Activated CD4-positive, CD25-positive, alpha-beta regulatory T cell treated with anti-CD3 and anti-CD28 coated beads, Interleukin-2, amount 50 U/mL, for 16 hours (primary cell): ENCODE measurements around the gene ANKRD53.
A peak's percentile ranks its signal among the peaks of the same experiment; 100 is the strongest.

ENCODE experiments used
- DNase-seq: peaks from one replicate; pipeline ENCODE4 v3.0.0-alpha.2; 2020; ENCODE audit warnings: low read depth, low spot score

Gene ANKRD53

GRCh38 chr2:70964596-70965386 lies 13.6 kb upstream of the ANKRD53 start:
- DNase-seq, result peak; percentile 48

DNA sequence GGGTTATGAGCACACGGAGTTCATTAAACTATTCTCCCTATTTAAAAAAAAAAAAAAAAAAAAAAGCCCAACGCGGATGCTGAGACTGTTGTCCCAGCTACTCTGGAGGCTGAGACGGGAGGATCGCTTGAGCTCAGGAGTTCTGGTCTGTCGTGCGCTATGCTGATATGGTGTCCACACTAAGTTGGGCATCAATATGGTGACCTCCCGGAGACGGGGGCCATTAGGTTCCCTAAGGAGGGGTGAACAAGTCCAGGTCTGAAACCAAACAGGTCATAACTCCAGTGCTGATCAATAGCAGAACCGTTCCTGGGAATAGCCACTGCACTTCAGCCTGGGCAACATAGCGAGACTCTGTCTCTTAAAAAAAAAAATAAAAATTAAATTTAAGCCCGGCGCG lies 12.9 kb upstream of the ANKRD53 start:
- no peak for DNase-seq

DNA sequence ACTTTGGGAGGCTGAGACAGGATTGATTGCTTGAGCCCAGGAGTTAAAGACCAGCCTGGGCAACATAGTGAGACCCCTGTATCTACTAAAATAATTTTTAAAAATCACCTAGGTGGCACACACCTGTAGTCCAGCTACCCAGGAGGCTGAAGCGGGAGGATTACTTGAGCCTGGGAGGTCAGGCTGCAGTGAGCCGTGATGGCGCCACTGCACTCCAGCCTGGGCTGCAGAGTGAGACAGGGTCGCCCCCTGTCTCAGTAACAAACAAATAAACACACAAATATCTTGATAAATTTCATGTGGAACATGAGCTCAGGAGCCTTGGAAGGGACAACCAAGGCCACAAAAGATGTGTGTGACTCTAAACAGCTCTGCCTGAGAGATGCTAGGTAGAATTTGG lies 11.7 kb upstream of the ANKRD53 start:
- DNase-seq, result no peak

GRCh38 chr2:70967189-70967588 lies 11.2 kb upstream of the ANKRD53 start:
- no peak for DNase-seq

GRCh38 chr2:70974592-70974991 lies 3.8 kb upstream of the ANKRD53 start:
- no peak for DNase-seq

GRCh38 chr2:70975237-70975636 lies 3.2 kb upstream of the ANKRD53 start:
- DNase-seq, result no peak

DNA sequence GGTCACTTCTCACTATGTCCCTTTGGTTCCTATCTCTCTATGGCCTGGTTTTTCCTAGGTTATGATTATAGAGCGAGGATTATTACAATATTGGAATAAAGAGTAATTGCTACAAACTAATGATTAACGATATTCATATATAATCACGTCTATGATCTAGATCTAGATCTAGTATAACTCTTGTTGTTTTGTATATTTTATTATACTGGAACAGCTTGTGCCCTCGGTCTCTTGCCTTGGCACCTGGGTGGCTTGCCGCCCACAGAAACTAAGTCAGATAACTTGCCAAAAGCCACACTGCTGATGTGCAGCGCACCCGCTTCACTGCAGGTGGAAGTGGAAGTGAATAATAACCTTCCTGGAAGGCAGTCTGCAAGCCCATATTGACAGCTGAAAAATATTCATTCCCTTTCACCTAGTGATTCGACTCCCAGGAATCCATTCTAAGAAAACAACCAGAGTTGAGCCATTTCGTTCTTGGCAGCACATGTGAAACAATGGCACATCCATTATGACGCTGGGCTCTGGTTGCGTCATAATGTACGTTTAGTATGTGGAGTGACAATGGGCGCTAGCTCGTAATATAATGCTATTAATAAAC lies 725 bp upstream of the ANKRD53 start:
- DNase-seq, result no peak

GRCh38 chr2:70979180-70979488 lies 704 bp downstream of the ANKRD53 start:
- DNase-seq, result no peak

- DNase-seq, result no peak
Measured at GRCh38 chr2:70979626-70980025, 1.2 kb downstream of the ANKRD53 start.

DNA sequence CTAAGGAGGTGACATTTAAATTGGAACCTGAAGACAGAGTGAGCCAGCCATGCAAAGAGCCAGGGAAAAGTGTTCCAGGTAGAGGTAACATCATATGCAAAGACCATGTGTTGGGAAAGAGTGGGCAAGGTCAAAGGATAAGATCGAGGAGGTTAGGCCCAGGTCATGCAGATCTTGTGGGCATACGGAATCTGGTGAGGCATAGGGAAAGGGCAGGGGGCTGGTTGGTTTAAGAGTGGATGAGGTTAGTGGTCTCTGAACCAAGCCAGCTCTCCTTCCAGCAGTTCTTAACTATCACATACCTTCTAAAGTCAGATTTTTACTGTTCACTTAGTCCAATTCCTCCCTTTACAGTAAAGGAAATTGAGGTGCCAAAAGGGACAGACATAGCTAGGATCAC lies 3.0 kb downstream of the ANKRD53 start:
- no peak for DNase-seq

- no peak for DNase-seq
Measured at GRCh38 chr2:70981866-70982810, 3.7 kb downstream of the ANKRD53 start.

- DNase-seq, result no peak
Measured at GRCh38 chr2:70982971-70983370, 4.5 kb downstream of the ANKRD53 start.

DNA sequence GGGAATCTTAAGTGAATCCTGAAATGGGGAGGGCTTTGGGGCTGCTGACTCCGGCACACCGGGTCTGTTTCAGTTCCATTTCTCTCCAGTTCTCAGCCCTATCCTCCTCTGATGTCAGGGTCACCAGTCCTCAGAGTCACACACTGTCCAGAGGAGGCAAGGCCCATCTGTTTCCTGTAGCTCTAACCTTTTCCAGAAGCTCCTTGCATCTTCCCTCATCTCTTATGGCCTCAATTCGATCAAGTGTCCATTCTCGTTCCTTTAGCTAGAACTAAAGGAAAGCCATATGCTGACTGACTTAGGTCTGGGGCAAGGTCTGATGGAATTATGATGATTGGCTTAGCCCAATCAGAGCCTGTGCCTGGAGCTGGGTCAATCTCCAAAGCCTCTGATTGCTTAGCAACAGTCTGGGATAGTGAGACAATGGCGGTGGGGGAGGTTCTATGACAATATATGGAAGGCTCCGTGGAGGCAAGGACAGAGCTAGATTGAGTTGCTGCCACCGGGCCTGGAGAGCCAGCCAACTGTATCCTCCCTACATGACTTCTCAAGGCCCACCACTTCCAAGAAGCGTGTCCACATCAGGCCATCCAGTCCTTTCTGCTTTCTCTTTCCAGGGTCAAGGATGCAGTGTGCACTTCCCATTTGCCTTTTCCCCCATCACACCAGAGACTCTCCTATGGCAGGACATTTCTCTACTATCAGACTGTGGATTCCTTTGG lies 5.2 kb downstream of the ANKRD53 start:
- no peak for DNase-seq

GRCh38 chr2:70984228-70984575 lies 5.8 kb downstream of the ANKRD53 start:
- no peak for DNase-seq

DNA sequence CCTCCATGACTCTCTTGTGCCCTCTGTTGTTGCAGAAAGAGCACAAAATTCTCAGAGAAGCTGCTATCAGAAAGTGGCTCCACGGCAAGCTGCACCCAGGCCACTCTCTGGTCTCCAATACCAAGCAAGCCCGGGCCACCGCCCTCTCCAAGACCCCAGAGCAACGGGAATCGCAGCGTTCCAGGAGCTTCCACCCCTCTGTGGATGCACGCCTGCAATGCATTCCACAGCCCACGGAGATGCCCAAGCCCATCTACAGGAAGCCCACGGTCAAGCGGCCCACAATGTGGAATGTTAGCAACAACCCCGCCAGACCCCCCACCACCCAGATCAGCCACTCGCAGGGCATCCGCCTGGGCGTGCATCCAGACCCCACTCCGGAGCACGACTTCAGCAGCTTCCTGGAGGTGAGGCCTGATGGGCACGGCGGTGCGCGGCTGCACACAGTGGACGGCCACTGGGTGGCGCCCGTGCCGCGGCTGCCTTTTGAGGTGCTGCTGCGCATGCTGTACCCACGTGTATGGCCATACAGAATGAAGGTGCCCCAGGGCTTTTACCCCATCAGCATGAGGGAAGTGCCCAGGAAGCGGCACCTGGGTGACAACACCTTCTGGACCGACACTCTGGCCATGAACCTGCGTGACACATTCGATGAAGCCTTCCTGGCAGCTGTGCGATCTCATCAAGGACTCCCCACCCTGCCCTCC lies 6.3 kb downstream of the ANKRD53 start:
- peak; percentile 53 for DNase-seq

- no peak for DNase-seq
Measured at GRCh38 chr2:70985283-70985688, 6.9 kb downstream of the ANKRD53 start.

DNA sequence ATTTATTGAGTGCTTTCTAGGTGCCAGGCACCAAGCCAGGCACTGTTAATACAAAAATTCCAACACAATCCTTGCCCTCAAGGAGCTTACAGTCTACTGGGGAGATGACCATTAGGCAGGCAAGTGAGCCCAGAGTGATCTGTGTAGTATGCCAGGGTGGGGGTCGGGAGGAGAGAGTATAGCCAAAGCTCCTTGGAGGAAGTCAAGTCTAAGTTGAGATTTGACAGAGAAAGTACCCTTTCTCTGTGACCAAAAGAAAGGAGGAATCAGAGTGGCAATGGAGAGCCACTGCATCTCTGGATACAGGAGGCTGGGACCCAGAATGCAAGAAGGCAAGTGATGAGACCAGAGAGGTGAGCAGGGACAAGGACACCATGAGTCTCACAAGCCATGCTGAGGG lies 7.5 kb downstream of the ANKRD53 start:
- DNase-seq, result no peak

GRCh38 chr2:70986499-70987189 lies 8.2 kb downstream of the ANKRD53 start:
- no peak for DNase-seq

GRCh38 chr2:70987386-70987785 lies 9.0 kb downstream of the ANKRD53 start:
- DNase-seq, result no peak

DNA sequence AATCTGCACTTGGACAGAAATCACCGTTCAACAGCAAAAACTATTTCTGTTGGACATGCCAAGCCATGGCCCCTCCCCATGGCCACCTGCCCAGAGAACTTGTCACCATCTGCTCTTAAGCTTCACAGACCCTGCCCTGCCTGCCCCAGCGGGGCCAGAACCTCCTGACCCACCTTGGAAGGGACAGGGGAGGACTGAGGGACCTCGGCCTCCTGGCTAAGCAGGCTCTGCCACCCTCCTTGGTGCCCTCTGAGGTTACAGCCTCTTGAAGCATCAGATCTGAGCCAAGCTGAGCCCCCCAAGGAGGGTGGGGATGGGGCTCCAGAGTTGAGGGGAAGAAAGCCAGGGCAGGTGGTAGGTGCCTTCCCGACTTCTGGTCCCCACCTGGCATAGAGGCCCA lies 9.7 kb downstream of the ANKRD53 start:
- no peak for DNase-seq
